Caco-2 (cell line): ENCODE measurements around the gene ELN. TPM values are rescaled to one million over a fixed set of nuclear protein-coding genes. Genes with fewer than 3 reads are reported as not detected.

Experiments used
- BruUV-seq: library from RNA; stranded (reverse); fragments of 400-500 nt; replicated peaks from 2 replicates; lab custom pipeline; 2021; lab: Mats Ljungman, UMichigan
- CTCF ChIA-PET: fragments of 300-600 bp; sonication (Branson Sonifier 250); formaldehyde crosslinking; loops from one replicate; lab custom pipeline; 2022; ENCODE audit warnings: antibody characterized with exemption; lab: Charles Lee
- POLR2A ChIA-PET: fragments of 300-600 bp; sonication (Branson Sonifier 250); formaldehyde crosslinking; loops from one replicate; lab custom pipeline; 2022; ENCODE audit warnings: antibody characterized with exemption; lab: Charles Lee
- DNase-seq, 2 experiments: peaks; one replicate each; pipeline versions ENCODE4 v3.0.0 to v3.0.0-alpha.2; 2020 to 2022
- H3K27me3 ChIP-seq: replicated peaks from 2 replicates; pipeline ENCODE4 v1.6.0; 2011; ENCODE audit warnings: low read length; ENCODE audit not compliant: control insufficient read depth, insufficient read depth
- H3K36me3 ChIP-seq: 2 replicates; pipeline ENCODE4 v1.5.1; 2011; ENCODE audit warnings: low read length; ENCODE audit not compliant: control insufficient read depth, insufficient read depth
- H3K4me1 ChIP-seq: fragments of 250-450 bp; sonication (Bioruptor Pico); 2 replicates; pipeline ENCODE4 v1.5.1; 2020; ENCODE audit warnings: mild to moderate bottlenecking
- H3K4me3 ChIP-seq: 2 replicates; pipeline ENCODE4 v1.5.1; 2011; ENCODE audit warnings: low read depth, mild to moderate bottlenecking, control low read depth, low read length
- H3K9me3 ChIP-seq: fragments of 250-450 bp; sonication (Bioruptor Pico); 2 replicates; pipeline ENCODE4 v1.5.1; 2020; ENCODE audit warnings: mild to moderate bottlenecking, moderate library complexity
- H3K27ac Mint-ChIP-seq: one replicate; pipeline ENCODE4 v1.8.0; 2022; ENCODE audit warnings: mixed read lengths; ENCODE audit not compliant: unreplicated experiment
- H3K27me3 Mint-ChIP-seq: one replicate; pipeline ENCODE4 v1.8.0; 2022; ENCODE audit warnings: mixed read lengths; ENCODE audit not compliant: insufficient read depth, unreplicated experiment
- H3K36me3 Mint-ChIP-seq: one replicate; pipeline ENCODE4 v1.8.0; 2022; ENCODE audit warnings: mild to moderate bottlenecking, mixed read lengths; ENCODE audit not compliant: insufficient read depth, unreplicated experiment
- H3K4me1 Mint-ChIP-seq: one replicate; pipeline ENCODE4 v1.8.0; 2022; ENCODE audit warnings: low read depth, mixed read lengths; ENCODE audit not compliant: unreplicated experiment
- H3K4me3 Mint-ChIP-seq: one replicate; pipeline ENCODE4 v1.8.0; 2022; ENCODE audit warnings: mild to moderate bottlenecking, moderate library complexity, mixed read lengths; ENCODE audit not compliant: unreplicated experiment
- H3K9me3 Mint-ChIP-seq: one replicate; pipeline ENCODE4 v1.8.0; 2022; ENCODE audit warnings: mixed read lengths; ENCODE audit not compliant: unreplicated experiment
- CTCF ChIP-seq, 2 experiments: fragments of 200-600 bp in 1 of 2; IDR thresholded peaks; 1 replicate in 1 of 2; 2 replicates in 1 of 2; pipeline versions ENCODE4 v1.5.1 to v1.8.0; 2011 to 2022; ENCODE audit warnings: antibody characterized with exemption in 1 of 2, control low read depth in 1 of 2, inconsistent platforms in 1 of 2, low read depth in 1 of 2, low read length in 1 of 2, mild to moderate bottlenecking in 1 of 2, moderate library complexity in 1 of 2; ENCODE audit not compliant: insufficient read depth in 1 of 2, severe bottlenecking in 1 of 2, unreplicated experiment in 1 of 2
- intact Hi-C: fragments of 100-400 bp; cut with micrococcal nuclease; formaldehyde crosslinking; loops from one replicate; pipeline ENCODE4 v1.10.0; 2022; ENCODE audit not compliant: unreplicated experiment
- total RNA-seq: library from RNA; stranded (reverse); gene quantifications from 2 replicates; pipeline ENCODE4 v1.2.3, GENCODE V29; 2022

ELN gene
- total RNA-seq, 1 experiment from 2014 or later: not detected

DNA sequence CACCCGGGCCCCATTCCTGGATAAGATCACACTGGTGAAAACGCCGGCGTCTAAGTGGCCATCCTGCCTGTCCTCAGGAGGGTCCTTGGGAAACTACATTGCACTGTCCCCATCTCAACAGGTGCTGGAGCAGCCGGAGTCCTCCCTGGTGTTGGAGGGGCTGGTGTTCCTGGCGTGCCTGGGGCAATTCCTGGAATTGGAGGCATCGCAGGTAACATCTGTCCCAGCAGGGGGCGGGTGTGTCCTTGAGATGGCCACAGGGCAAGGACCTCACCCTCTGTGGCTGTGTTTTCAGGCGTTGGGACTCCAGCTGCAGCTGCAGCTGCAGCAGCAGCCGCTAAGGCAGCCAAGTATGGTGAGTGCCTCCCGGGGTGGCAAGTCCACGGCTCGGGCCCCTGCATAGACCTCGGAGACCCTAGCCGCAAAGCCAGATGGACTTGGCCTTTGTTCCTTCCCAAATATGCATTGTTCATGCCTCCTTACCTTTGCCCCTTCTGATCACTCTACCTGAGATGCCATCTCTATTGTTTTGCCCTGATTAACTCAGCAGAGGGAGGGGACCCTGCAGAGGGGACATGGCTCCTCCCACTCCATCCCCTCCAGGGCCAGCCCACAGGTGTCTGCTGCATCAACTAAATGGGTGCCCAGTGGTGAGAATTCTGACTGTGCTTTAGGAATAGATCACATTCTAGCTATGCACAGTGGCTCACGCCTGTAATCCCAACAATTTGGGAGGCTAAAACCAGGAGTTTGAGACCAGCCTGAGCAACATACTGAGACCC, 23.8 kb downstream of the ELN start:
- ChIA-PET CTCF (interaction anchor here (0.6 to 1.6 kb wide), 7 partner anchors 13 to 349 kb away, joined by 3 to 12 read pairs (median 4); partner anchors contain the start of gene LIMK1), POLR2A (no interaction called here)
- peaks cover 17% of the 10 kb centered on the region for H3K27me3 Mint-ChIP-seq
- Histone ChIP-seq H3K27me3 (no peaks in the 10 kb centered on the region), H3K4me1 (no peaks in the 10 kb centered on the region), H3K9me3 (no peaks in the 10 kb centered on the region), H3K36me3 (no peaks in the 10 kb centered on the region), H3K4me3 (no peak overlapping the region)
- no TSS peak for BruUV-seq
- no peak overlapping the region for H3K27ac Mint-ChIP-seq
- no peak overlapping the region for H3K4me3 Mint-ChIP-seq
- H3K36me3 Mint-ChIP-seq: no peaks in the 10 kb centered on the region
- intact Hi-C loops: loop anchor here (2.0 to 5.0 kb wide), 3 partner anchors 130 to 340 kb away; no protein-coding TSS in a partner anchor
- peak; percentile 80 to 84 for DNase-seq
- H3K9me3 Mint-ChIP-seq: no peaks in the 10 kb centered on the region
- no peaks in the 10 kb centered on the region for H3K4me1 Mint-ChIP-seq
- TF ChIP-seq CTCF (IDR thresholded peaks at IDR 0.05; ENCODE audit: insufficient read depth in 1 of 2, low read depth in 1 of 2, low read length in 1 of 2, severe bottlenecking in 1 of 2, unreplicated experiment in 1 of 2): peak; percentile 76 to 78

DNA sequence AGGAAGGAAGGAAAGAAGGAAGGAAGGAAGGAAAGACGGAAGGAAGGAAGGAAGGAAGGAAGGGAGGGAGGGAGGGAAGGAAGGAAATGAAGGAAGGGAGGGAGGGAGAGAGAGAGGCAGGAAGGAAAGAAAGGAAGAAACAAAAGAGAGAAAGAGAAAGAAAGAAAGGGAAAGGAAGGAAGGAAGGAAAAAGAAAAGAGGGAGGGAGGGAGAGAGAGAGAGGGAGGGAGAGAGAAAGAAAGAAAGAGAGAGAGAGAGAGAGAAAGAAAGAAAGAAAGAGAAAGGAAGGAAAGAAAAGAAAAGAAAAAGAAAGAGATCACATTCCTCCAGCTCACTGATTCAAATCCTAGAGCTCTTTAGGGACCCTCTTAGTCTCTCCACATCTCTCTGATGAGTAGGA, 24.7 kb downstream of the ELN start:
- Mint-ChIP-seq H3K4me3 (no peak overlapping the region), H3K4me1 (no peaks in the 10 kb centered on the region), H3K27me3 (peaks cover 17% of the 10 kb centered on the region), H3K9me3 (no peaks in the 10 kb centered on the region), H3K36me3 (no peaks in the 10 kb centered on the region), H3K27ac (no peak overlapping the region)
- ChIA-PET CTCF (interaction anchor here (0.6 to 1.6 kb wide), 4 partner anchors 12 to 348 kb away, joined by 3 to 7 read pairs (median 4); no protein-coding TSS in a partner anchor), POLR2A (no interaction called here)
- H3K27me3 ChIP-seq: no peaks in the 10 kb centered on the region
- DNase-seq: no peak
- H3K4me3 ChIP-seq: no peak overlapping the region
- H3K4me1 ChIP-seq: no peaks in the 10 kb centered on the region
- H3K9me3 ChIP-seq: no peaks in the 10 kb centered on the region
- no peaks in the 10 kb centered on the region for H3K36me3 ChIP-seq
- TF ChIP-seq CTCF (IDR thresholded peaks at IDR 0.05; ENCODE audit: insufficient read depth in 1 of 2, low read depth in 1 of 2, low read length in 1 of 2, severe bottlenecking in 1 of 2, unreplicated experiment in 1 of 2): no peak
- BruUV-seq: no TSS peak
- intact Hi-C loops: loop anchor here (5.0 kb wide), 2 partner anchors 130 to 340 kb away; no protein-coding TSS in a partner anchor

GRCh38 chr7:74053589-74054186, 25.7 kb downstream of the ELN start:
- H3K9me3 Mint-ChIP-seq: no peaks in the 10 kb centered on the region
- DNase-seq: no peak
- Histone ChIP-seq H3K27me3 (no peaks in the 10 kb centered on the region), H3K9me3 (no peaks in the 10 kb centered on the region), H3K36me3 (no peaks in the 10 kb centered on the region), H3K4me3 (no peak overlapping the region), H3K4me1 (no peaks in the 10 kb centered on the region)
- no peaks in the 10 kb centered on the region for H3K4me1 Mint-ChIP-seq
- no peaks in the 10 kb centered on the region for H3K36me3 Mint-ChIP-seq
- CTCF ChIA-PET: no interaction called here
- TF ChIP-seq CTCF (IDR thresholded peaks at IDR 0.05; ENCODE audit: insufficient read depth in 1 of 2, low read depth in 1 of 2, low read length in 1 of 2, severe bottlenecking in 1 of 2, unreplicated experiment in 1 of 2): no peak
- POLR2A ChIA-PET: no interaction called here
- no TSS peak for BruUV-seq
- H3K27ac Mint-ChIP-seq: no peak overlapping the region
- no peak overlapping the region for H3K4me3 Mint-ChIP-seq
- intact Hi-C loops: loop anchor here (5.0 kb wide), 2 partner anchors 129 to 339 kb away; no protein-coding TSS in a partner anchor
- H3K27me3 Mint-ChIP-seq: peaks cover 23% of the 10 kb centered on the region
